ENCODE results near the gene RGPD4.

The RGPD4 gene

GRCh38 chr2:107804608-107805498 is 21.8 kb upstream of the RGPD4 start:
- no peak overlapping the region for H3K9ac ChIP-seq
- H3K79me2 ChIP-seq, result no peaks in the 10 kb centered on the region
- no peaks in the 10 kb centered on the region for H3K27me3 ChIP-seq (ENCODE audit: control insufficient read depth, insufficient read depth, low read length)
- H3K36me3 ChIP-seq (ENCODE audit: control insufficient read depth, insufficient read depth, low read length), result no peaks in the 10 kb centered on the region
- H3K9me3 ChIP-seq (ENCODE audit: control insufficient read depth, low read length), result no peaks in the 10 kb centered on the region
- no peak overlapping the region for H3K4me3 ChIP-seq (ENCODE audit: low read depth, low read length)
- H3K27ac ChIP-seq, result no peak overlapping the region
- H3K4me2 ChIP-seq (ENCODE audit: low read length), result no peak overlapping the region
- no peaks in the 10 kb centered on the region for H3K4me1 ChIP-seq
- no peak overlapping the region for H2AFZ ChIP-seq
- no peak for TF ChIP-seq CTCF (IDR thresholded peaks at IDR 0.05)

GRCh38 chr2:107806901-107807300 is 19.8 kb upstream of the RGPD4 start:
- H3K4me3 ChIP-seq (ENCODE audit: low read depth, low read length), result no peak overlapping the region
- H3K36me3 ChIP-seq (ENCODE audit: control insufficient read depth, insufficient read depth, low read length), result no peaks in the 10 kb centered on the region
- no peaks in the 10 kb centered on the region for H3K79me2 ChIP-seq
- H3K4me1 ChIP-seq, result no peaks in the 10 kb centered on the region
- no peaks in the 10 kb centered on the region for H3K9me3 ChIP-seq (ENCODE audit: control insufficient read depth, low read length)
- no peak overlapping the region for H2AFZ ChIP-seq
- H3K4me2 ChIP-seq (ENCODE audit: low read length), result no peak overlapping the region
- TF ChIP-seq CTCF (IDR thresholded peaks at IDR 0.05), result no peak
- no peaks in the 10 kb centered on the region for H3K27me3 ChIP-seq (ENCODE audit: control insufficient read depth, insufficient read depth, low read length)
- H3K27ac ChIP-seq, result no peak overlapping the region
- H3K9ac ChIP-seq, result no peak overlapping the region

GRCh38 chr2:107807988-107808387 is 18.7 kb upstream of the RGPD4 start:
- no peak overlapping the region for H3K9ac ChIP-seq
- no peaks in the 10 kb centered on the region for H3K4me1 ChIP-seq
- no peak overlapping the region for H3K4me3 ChIP-seq (ENCODE audit: low read depth, low read length)
- H3K4me2 ChIP-seq (ENCODE audit: low read length), result no peak overlapping the region
- H2AFZ ChIP-seq, result no peak overlapping the region
- H3K79me2 ChIP-seq, result no peaks in the 10 kb centered on the region
- no peaks in the 10 kb centered on the region for H3K27me3 ChIP-seq (ENCODE audit: control insufficient read depth, insufficient read depth, low read length)
- no peak overlapping the region for H3K27ac ChIP-seq
- no peak for TF ChIP-seq CTCF (IDR thresholded peaks at IDR 0.05)
- no peaks in the 10 kb centered on the region for H3K36me3 ChIP-seq (ENCODE audit: control insufficient read depth, insufficient read depth, low read length)
- no peaks in the 10 kb centered on the region for H3K9me3 ChIP-seq (ENCODE audit: control insufficient read depth, low read length)

GRCh38 chr2:107808959-107809358 is 17.7 kb upstream of the RGPD4 start:
- Histone ChIP-seq H3K4me1 (no peaks in the 10 kb centered on the region), H3K79me2 (no peaks in the 10 kb centered on the region), H3K4me3 (ENCODE audit: low read depth, low read length) (no peak overlapping the region), H3K9ac (no peak overlapping the region), H3K36me3 (ENCODE audit: control insufficient read depth, insufficient read depth, low read length) (no peaks in the 10 kb centered on the region), H3K9me3 (ENCODE audit: control insufficient read depth, low read length) (no peaks in the 10 kb centered on the region), H3K4me2 (ENCODE audit: low read length) (no peak overlapping the region), H3K27ac (no peak overlapping the region), H2AFZ (no peak overlapping the region), H3K27me3 (ENCODE audit: control insufficient read depth, insufficient read depth, low read length) (no peaks in the 10 kb centered on the region)
- no peak for TF ChIP-seq CTCF (IDR thresholded peaks at IDR 0.05)

- H3K27me3 ChIP-seq (ENCODE audit: control insufficient read depth, insufficient read depth, low read length), result no peaks in the 10 kb centered on the region
- no peak overlapping the region for H3K9ac ChIP-seq
- no peak overlapping the region for H3K4me3 ChIP-seq (ENCODE audit: low read depth, low read length)
- no peaks in the 10 kb centered on the region for H3K36me3 ChIP-seq (ENCODE audit: control insufficient read depth, insufficient read depth, low read length)
- no peak overlapping the region for H3K27ac ChIP-seq
- no peak overlapping the region for H2AFZ ChIP-seq
- no peaks in the 10 kb centered on the region for H3K79me2 ChIP-seq
- no peaks in the 10 kb centered on the region for H3K4me1 ChIP-seq
- H3K4me2 ChIP-seq (ENCODE audit: low read length), result no peak overlapping the region
- no peaks in the 10 kb centered on the region for H3K9me3 ChIP-seq (ENCODE audit: control insufficient read depth, low read length)
- TF ChIP-seq CTCF (IDR thresholded peaks at IDR 0.05), result no peak
These were observed 16.9 kb upstream of the RGPD4 start for GRCh38 chr2:107809835-107810234.
